H1 (cell line): ENCODE results near the gene CRTC2.

Experiments
- CREB1 ChIP-seq: IDR thresholded peaks from 2 replicates; pipeline ENCODE4 v1.6.1; 2012; ENCODE audit warnings: inconsistent platforms
- EGR1 ChIP-seq: IDR thresholded peaks from 2 replicates; pipeline ENCODE4 v1.6.1; 2011; ENCODE audit warnings: low read depth, low read length, borderline replicate concordance
- KDM4A ChIP-seq: IDR thresholded peaks from one replicate; pipeline ENCODE4 v1.7.1; 2012; ENCODE audit warnings: low read depth, mild to moderate bottlenecking, moderate library complexity, low read length, inconsistent platforms; ENCODE audit not compliant: severe bottlenecking
- PHF8 ChIP-seq: fragments of 200-600 bp; sonication (generic); conservative IDR thresholded peaks from 2 replicates; pipeline ENCODE4 v1.7.1; 2012; ENCODE audit warnings: low read depth, mild to moderate bottlenecking, inconsistent platforms, low read length, moderate library complexity
- TEAD4 ChIP-seq: IDR thresholded peaks from 2 replicates; pipeline ENCODE4 v1.6.1; 2012; ENCODE audit warnings: low read depth, low read length, inconsistent platforms, mixed read lengths
- YY1 ChIP-seq: IDR thresholded peaks from 2 replicates; pipeline ENCODE4 v1.6.1; 2011; ENCODE audit warnings: low read depth, mild to moderate bottlenecking, low read length
- TF ChIP-seq, protein P1 (sequence below), 3 experiments: IDR thresholded peaks; 1 replicate in 2 of 3; 2 replicates in 1 of 3; pipeline versions ENCODE4 v1.5.1 to v1.6.1; 2011; ENCODE audit warnings: low read length in 3 of 3, mild to moderate bottlenecking in 3 of 3, inconsistent platforms in 2 of 3, low read depth in 1 of 3, moderate library complexity in 1 of 3; ENCODE audit not compliant: insufficient read depth in 1 of 3; ENCODE audit errors: control extremely low read depth in 1 of 3
- TF ChIP-seq, protein P2 (sequence below): IDR thresholded peaks from 2 replicates; pipeline ENCODE4 v1.6.1; 2012; ENCODE audit warnings: low read length, inconsistent platforms

DNA sequence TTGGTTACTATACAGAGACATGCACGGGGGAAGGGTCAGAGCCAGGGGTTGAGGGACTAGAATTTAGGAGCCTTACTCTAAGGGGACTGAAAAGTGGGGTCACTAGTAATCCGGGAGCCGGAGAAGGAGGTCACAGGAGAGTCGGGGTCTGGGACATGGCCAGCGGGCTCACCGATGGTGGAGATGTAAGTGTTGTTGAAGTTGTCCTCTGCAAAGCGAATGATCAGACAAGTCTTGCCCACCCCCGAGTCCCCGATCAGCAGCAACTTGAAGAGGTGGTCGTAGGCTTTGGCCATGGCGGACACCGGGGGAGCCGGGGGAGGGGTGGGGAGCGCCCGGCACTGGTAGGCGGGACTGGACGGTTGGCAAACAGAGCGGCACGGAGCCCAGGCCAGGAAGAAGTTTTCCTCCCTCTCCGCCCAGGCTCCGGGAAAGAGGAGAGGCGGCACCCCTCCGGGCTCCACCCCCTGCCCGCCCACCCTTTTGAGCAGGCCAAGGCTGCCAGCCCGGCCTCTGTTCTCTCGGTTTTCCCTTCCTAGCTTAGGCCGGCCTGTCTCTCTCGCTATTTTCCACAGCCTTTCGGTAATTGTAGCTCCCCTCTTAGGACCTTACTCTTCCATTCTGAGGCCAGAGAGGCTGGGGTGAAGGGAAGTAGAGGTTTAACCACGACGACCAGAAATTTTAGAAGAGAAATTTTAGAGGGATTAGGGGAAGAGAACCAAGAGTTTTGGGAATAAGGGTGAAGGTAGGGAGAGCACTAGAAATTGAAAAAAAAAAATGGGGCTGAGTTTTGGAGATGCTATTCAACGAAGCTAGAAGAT lies 27.7 kb upstream of the CRTC2 start, which contains the start of gene RAB13:
- TF ChIP-seq TEAD4 (no peak), CREB1 (no peak), KDM4A (no peak), EGR1 (0 out of 2 replicates have a peak, but pooled peaks have one; percentile 3), PHF8 (peak; percentile 41; the same call in 1 of the 2 replicates), YY1 (no peak)
- TF ChIP-seq, protein P1, sequence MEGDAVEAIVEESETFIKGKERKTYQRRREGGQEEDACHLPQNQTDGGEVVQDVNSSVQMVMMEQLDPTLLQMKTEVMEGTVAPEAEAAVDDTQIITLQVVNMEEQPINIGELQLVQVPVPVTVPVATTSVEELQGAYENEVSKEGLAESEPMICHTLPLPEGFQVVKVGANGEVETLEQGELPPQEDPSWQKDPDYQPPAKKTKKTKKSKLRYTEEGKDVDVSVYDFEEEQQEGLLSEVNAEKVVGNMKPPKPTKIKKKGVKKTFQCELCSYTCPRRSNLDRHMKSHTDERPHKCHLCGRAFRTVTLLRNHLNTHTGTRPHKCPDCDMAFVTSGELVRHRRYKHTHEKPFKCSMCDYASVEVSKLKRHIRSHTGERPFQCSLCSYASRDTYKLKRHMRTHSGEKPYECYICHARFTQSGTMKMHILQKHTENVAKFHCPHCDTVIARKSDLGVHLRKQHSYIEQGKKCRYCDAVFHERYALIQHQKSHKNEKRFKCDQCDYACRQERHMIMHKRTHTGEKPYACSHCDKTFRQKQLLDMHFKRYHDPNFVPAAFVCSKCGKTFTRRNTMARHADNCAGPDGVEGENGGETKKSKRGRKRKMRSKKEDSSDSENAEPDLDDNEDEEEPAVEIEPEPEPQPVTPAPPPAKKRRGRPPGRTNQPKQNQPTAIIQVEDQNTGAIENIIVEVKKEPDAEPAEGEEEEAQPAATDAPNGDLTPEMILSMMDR (IDR thresholded peaks at IDR 0.05; ENCODE audit: control extremely low read depth in 1 of 3, insufficient read depth in 1 of 3, low read depth in 1 of 3, low read length in 3 of 3), result no peak
- TF ChIP-seq, protein P2, sequence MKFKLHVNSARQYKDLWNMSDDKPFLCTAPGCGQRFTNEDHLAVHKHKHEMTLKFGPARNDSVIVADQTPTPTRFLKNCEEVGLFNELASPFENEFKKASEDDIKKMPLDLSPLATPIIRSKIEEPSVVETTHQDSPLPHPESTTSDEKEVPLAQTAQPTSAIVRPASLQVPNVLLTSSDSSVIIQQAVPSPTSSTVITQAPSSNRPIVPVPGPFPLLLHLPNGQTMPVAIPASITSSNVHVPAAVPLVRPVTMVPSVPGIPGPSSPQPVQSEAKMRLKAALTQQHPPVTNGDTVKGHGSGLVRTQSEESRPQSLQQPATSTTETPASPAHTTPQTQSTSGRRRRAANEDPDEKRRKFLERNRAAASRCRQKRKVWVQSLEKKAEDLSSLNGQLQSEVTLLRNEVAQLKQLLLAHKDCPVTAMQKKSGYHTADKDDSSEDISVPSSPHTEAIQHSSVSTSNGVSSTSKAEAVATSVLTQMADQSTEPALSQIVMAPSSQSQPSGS, result no peak
